Pancreas (tissue), 10 donors: ENCODE measurements around the gene MTCH2. TPM values are rescaled to one million over a fixed set of nuclear protein-coding genes. Genes with fewer than 3 reads are reported as not detected.

Experiments
- ATAC-seq, 4 donors: fragments of 200-7000 bp; cut with Tn5 transposase; one replicate each; pipeline versions ENCODE4 v1.8.0 to v1.9.1; 2020; ENCODE audit warnings: mild to moderate bottlenecking in 4 of 4, moderate library complexity in 4 of 4
- DNase-seq, 6 donors: peaks; one replicate each; pipeline ENCODE4 v3.0.0-alpha.2; 2020
- FAIRE-seq: peaks from 2 replicates; lab custom pipeline; 2012; peaks lifted over from hg19 to GRCh38; lab: Jason Lieb, UNC
- H3K27ac ChIP-seq, 4 donors: fragments of 200-600 bp; sonication (generic); 1 replicate in 3 of 4; 2 replicates in 1 of 4; pipeline versions ENCODE4 v1.5.0 to v1.8.0; 2020
- H3K27me3 ChIP-seq, 4 donors: fragments of 200-600 bp; one replicate each; pipeline ENCODE4 v1.8.0; 2021
- H3K36me3 ChIP-seq, 3 donors: fragments of 200-600 bp; sonication (generic) in 1 of 3; one replicate each; pipeline versions ENCODE4 v1.5.0 to v1.8.0; 2020 to 2021
- H3K4me1 ChIP-seq, 3 donors: fragments of 200-600 bp; one replicate each; pipeline ENCODE4 v1.8.0; 2021
- H3K4me3 ChIP-seq, 4 donors: fragments of 200-600 bp; sonication (generic) in 2 of 4; one replicate each; pipeline versions ENCODE4 v1.5.0 to v1.8.0; 2020 to 2021
- H3K9me3 ChIP-seq, 4 donors: fragments of 200-600 bp; one replicate each; pipeline ENCODE4 v1.8.0; 2021
- WGBS, 2 donors: extraction: QIAGEN DNeasy Blood & Tissue Kit; methylation state at CpG; one replicate each; pipeline ENCODE4 v1.1.7; 2013; 5-methylcytosine and 5-hydroxymethylcytosine counted together
- intact Hi-C, 3 donors: fragments of 100-400 bp; cut with DNase I; formaldehyde crosslinking; loops; one replicate each; pipeline versions ENCODE4 v1.11.1 to v1.14.2; 2022
- polyA plus RNA-seq, 2 donors: library from polyadenylated mRNA; stranded (reverse); fragments of 200-250 nt; gene quantifications; one replicate each; pipeline ENCODE4 v1.2.3, GENCODE V29; 2013
- total RNA-seq, 6 donors: library from RNA; stranded (reverse); fragmentation: NEBNext Ultra II Directional in 4 of 6; extraction: Animal tissue kit (Norgen Biotek cat#: 25700) in 4 of 6; gene quantifications; one replicate each; pipeline versions ENCODE4 v1.2.1 to v1.2.4, GENCODE V29; 2021 to 2023
- TF ChIP-seq, protein P1 (sequence below), 4 donors: fragments of 200-600 bp; sonication (generic) in 3 of 4; IDR thresholded peaks; one replicate each; pipeline versions ENCODE4 v1.5.0 to v1.8.0; 2021; ENCODE audit warnings: antibody characterized with exemption in 4 of 4
- donor health status: healthy with polysubstance abuse.
- donor health status: DM: no; HTN: no; CAD: no; lungs with moderate emphysema.
- donor health status: DM: no; HTN: no; CAD: no.
- donor health status: control.
- donor health status: control.
- donor health status: Bipolar disorder and iron deficiency.
- donor health status: DM: yes; HTN: yes; CAD: no.
- donor health status: DM: no; HTN: no; CAD: no.
- donor health status: DM: no; HTN: no; CAD: no.
- donor health status: DM: yes; HTN: yes; CAD: no.

Gene MTCH2
- total and polyA plus RNA-seq, 8 donors, result 13.5 to 34.2 (median 22.4) TPM

GRCh38 chr11:47609675-47610074, 32.7 kb downstream of the MTCH2 start:
- FAIRE-seq (no peak), ATAC-seq (no peak), DNase-seq (no peak)
- 81 to 83% methylated on average over 3 of the region's 3 CpGs for WGBS, 2 donors
- intact Hi-C loops, result no loop called here
- no peak overlapping the region for H3K27ac ChIP-seq
- TF ChIP-seq, protein P1, sequence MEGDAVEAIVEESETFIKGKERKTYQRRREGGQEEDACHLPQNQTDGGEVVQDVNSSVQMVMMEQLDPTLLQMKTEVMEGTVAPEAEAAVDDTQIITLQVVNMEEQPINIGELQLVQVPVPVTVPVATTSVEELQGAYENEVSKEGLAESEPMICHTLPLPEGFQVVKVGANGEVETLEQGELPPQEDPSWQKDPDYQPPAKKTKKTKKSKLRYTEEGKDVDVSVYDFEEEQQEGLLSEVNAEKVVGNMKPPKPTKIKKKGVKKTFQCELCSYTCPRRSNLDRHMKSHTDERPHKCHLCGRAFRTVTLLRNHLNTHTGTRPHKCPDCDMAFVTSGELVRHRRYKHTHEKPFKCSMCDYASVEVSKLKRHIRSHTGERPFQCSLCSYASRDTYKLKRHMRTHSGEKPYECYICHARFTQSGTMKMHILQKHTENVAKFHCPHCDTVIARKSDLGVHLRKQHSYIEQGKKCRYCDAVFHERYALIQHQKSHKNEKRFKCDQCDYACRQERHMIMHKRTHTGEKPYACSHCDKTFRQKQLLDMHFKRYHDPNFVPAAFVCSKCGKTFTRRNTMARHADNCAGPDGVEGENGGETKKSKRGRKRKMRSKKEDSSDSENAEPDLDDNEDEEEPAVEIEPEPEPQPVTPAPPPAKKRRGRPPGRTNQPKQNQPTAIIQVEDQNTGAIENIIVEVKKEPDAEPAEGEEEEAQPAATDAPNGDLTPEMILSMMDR (IDR thresholded peaks at IDR 0.05), result no peak
- H3K4me1 ChIP-seq, result peaks cover 4 to 12% (median 4%) of the 10 kb centered on the region in 3 donors
- no peaks in the 10 kb centered on the region for H3K9me3 ChIP-seq
- H3K4me3 ChIP-seq, result no peak overlapping the region
- no peaks in the 10 kb centered on the region for H3K36me3 ChIP-seq
- no peaks in the 10 kb centered on the region for H3K27me3 ChIP-seq

DNA sequence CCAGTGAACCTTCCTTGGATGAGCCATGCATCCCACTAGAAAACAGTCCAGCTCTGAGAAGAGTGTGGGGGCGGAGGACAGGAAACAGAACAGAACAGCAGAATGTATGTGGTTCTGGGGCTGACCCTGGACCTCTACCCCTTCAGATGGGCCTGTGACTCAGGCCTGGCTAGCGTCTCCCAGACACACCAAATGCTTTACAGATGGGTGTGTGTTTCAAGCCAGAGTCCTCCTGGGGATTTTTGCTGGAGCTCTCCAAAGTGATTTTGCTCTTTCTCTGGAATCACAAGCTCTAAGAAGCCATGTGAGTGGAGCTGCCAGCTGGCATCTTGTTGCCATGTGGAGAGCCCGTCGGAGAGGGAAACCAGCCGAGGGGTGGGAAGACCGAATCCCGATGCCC, 35.0 kb downstream of the MTCH2 start:
- H3K9me3 ChIP-seq, result no peaks in the 10 kb centered on the region
- no peaks in the 10 kb centered on the region for H3K36me3 ChIP-seq
- no peak overlapping the region for H3K4me3 ChIP-seq
- H3K27me3 ChIP-seq, result no peaks in the 10 kb centered on the region
- FAIRE-seq (no peak), ATAC-seq (peak in 3 of 4 donors; percentile 51 to 68 (median 67)), DNase-seq (no peak)
- 86 to 87% methylated on average over 7 of the region's 7 CpGs for WGBS, 2 donors
- intact Hi-C loops, result no loop called here
- no peak overlapping the region for H3K27ac ChIP-seq
- TF ChIP-seq, protein P1 (IDR thresholded peaks at IDR 0.05), result no peak
- H3K4me1 ChIP-seq, result peaks cover 4 to 12% (median 4%) of the 10 kb centered on the region in 3 donors

DNA sequence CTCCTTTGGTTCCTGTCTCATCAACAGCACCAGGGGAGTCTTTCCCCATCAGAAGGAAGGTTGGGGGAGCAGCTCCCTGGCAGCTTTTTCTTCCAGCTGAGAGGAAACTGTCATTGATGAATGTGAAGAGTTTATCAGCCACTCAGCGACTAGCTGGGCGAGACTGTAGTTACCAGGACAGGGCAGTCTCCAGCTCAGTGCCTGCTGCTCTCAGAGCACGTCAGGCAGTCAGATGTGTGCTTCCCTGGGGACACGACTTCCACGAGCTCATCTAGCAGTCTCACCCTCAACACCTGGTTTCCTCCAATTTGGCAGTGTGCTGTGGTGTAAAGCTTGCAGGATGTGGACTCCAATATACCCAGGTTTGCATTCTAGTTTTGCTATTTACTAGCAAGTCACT, 35.6 kb downstream of the MTCH2 start:
- Histone ChIP-seq H3K4me3 (no peak overlapping the region), H3K27ac (no peak overlapping the region), H3K36me3 (no peaks in the 10 kb centered on the region), H3K27me3 (no peaks in the 10 kb centered on the region), H3K4me1 (peaks cover 4 to 12% (median 4%) of the 10 kb centered on the region in 3 donors), H3K9me3 (no peaks in the 10 kb centered on the region)
- no peak for FAIRE-seq
- TF ChIP-seq, protein P1 (IDR thresholded peaks at IDR 0.05), result no peak
- 40 to 49% methylated on average over 5 of the region's 5 CpGs for WGBS, 2 donors
- intact Hi-C loops, result no loop called here
- peak in 2 of 4 donors; percentile 17 to 22 for ATAC-seq
- no peak for DNase-seq

DNA sequence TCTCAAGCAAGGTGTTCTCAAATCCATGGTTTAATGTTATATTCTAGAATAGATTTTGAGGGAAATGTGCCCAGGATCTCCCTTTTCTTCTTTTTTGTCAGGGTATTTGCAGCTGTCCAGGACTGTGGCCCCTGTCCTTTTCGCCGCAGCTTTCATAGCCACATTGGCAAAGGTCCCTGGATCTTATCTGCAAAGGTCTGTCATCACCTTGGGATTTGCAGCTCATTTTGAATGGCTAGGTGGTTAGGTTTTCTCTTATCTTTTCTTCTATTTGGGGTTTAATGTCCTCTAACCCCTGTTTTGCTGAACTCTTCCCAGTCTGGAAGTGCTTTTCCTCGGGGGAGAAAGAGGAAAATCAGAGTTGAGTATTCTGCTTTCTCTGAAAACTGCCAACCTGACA, 36.4 kb downstream of the MTCH2 start:
- no peak for FAIRE-seq
- 38 to 39% methylated on average over 3 of the region's 3 CpGs for WGBS, 2 donors
- no peaks in the 10 kb centered on the region for H3K9me3 ChIP-seq

GRCh38 chr11:47603295-47603694, 39.1 kb downstream of the MTCH2 start:
- DNase-seq (no peak), ATAC-seq (no peak)
- H3K4me1 ChIP-seq, result peaks cover 4 to 12% (median 4%) of the 10 kb centered on the region in 3 donors

More for the DNA sequence above, 36.4 kb downstream of the MTCH2 start:
- intact Hi-C loops, result no loop called here
- H3K4me3 ChIP-seq, result no peak overlapping the region
- H3K27ac ChIP-seq, result no peak overlapping the region
- TF ChIP-seq, protein P1 (IDR thresholded peaks at IDR 0.05), result no peak
- ATAC-seq (peak in 3 of 4 donors; percentile 28 to 59 (median 56)), DNase-seq (no peak)
- H3K4me1 ChIP-seq, result peaks cover 4 to 12% (median 4%) of the 10 kb centered on the region in 3 donors
- no peaks in the 10 kb centered on the region for H3K36me3 ChIP-seq
- no peaks in the 10 kb centered on the region for H3K27me3 ChIP-seq

More at GRCh38 chr11:47603295-47603694, 39.1 kb downstream of the MTCH2 start:
- Histone ChIP-seq H3K9me3 (no peaks in the 10 kb centered on the region), H3K36me3 (no peaks in the 10 kb centered on the region), H3K4me3 (no peak overlapping the region), H3K27me3 (no peaks in the 10 kb centered on the region), H3K27ac (no peak overlapping the region)
- TF ChIP-seq, protein P1 (IDR thresholded peaks at IDR 0.05), result no peak
- FAIRE-seq, result no peak
- 90 to 95% methylated on average over 4 of the region's 4 CpGs for WGBS, 2 donors
- intact Hi-C loops, result no loop called here
